HG03196 (cell line): ENCODE measurements around the gene MARVELD1.

Experiments used
- ATAC-seq: cut with Tn5 transposase; IDR thresholded peaks from one replicate; pipeline ENCODE4 v1.9.1; 2021; ENCODE audit not compliant: unreplicated experiment

The MARVELD1 gene

DNA sequence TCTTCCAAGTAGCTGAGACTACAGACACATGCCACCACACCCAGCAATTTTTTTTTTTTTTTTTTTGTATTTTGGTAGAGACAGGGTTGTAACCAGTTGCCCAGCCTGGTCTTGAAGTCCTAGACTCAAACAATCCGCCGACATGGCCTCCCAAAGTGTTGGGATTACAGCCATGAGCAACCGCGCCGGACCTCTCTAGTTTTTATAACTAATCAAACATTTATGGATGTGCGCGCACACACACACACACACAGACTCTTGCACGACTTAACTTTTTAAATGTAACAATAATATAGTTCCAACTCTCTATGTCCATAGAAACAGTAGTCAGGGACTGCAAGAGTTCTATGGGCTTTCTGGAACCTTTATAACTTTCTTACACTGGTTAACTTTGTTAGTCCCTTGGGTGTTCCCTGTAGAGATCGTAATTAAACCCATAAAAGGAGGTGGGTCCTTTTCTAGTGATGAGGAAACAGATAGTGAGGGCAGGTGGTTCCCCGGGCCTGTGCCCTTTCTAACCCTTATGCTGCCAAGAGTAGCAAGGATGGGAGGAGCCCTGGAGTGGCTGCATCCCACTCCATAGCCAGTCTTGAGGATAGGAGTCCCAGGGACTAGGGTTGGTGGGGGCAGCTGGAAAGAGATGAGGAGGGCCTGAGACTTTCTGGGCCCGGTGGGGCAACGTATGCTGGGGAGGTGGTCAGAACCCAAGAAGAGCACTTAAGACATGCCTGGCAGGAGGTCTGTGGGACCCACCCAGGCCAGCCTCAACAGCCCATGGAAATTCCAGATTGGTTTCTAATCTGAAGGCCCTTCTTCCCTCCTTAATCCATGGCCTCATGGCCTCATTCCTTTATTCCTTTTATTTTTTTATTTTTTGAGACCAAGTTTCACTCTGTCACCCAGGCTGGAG is 8.6 kb downstream of the MARVELD1 start:
- ATAC-seq, result no peak

- no peak for ATAC-seq
These were observed 9.5 kb downstream of the MARVELD1 start for GRCh38 chr10:97723001-97723400.

GRCh38 chr10:97724341-97724941 is 10.9 kb downstream of the MARVELD1 start:
- ATAC-seq, result no peak

DNA sequence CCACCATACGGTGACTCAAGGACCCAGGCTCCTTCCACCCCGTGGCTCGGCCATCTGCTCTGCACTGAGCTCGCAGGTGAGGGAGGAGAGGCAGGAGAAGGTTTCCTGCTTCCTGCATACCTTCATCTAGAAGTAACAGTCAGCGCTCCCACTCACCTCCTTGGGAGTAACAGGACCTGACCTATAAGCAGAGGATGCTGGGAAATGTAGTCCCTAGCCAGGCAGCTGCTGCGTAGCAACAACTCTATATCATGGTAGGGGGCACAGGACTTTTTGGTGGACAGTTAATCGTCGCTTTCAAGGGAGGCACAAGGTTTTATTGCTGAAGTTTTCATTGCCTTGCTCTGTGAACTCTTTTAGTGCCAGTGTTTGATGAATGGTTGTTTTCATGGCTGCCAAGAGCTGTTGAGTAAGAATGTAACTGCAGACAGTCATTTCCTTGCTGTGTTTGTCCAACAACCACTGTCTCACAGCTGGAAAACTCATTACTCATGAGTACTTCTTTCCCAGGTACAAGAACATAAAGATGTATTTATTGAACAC is 13.2 kb downstream of the MARVELD1 start:
- no peak for ATAC-seq

GRCh38 chr10:97729014-97729413 is 15.5 kb downstream of the MARVELD1 start:
- no peak for ATAC-seq

- no peak for ATAC-seq
These were observed 18.0 kb downstream of the MARVELD1 start for GRCh38 chr10:97731346-97732051.

- no peak for ATAC-seq
These were observed 18.5 kb downstream of the MARVELD1 start for GRCh38 chr10:97732052-97732359.

DNA sequence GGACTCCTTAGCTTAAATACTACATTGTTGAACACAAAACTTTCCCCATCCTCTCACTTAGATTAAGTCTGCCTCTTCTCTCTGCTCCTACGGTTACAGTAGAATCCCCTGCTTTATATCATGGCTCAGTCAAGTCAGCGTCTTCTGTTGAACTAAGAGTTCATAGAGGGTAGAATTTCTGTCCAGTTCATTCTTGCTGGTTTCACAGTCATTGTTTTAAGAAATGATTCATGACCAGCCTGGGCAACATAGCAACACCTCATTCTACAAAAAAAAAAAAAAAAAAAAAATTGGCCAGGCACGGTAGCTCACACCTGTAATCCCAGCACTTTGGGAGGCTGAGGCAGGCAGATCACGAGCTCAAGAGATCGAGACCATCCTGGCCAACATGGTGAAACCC is 19.7 kb downstream of the MARVELD1 start:
- ATAC-seq, result no peak

DNA sequence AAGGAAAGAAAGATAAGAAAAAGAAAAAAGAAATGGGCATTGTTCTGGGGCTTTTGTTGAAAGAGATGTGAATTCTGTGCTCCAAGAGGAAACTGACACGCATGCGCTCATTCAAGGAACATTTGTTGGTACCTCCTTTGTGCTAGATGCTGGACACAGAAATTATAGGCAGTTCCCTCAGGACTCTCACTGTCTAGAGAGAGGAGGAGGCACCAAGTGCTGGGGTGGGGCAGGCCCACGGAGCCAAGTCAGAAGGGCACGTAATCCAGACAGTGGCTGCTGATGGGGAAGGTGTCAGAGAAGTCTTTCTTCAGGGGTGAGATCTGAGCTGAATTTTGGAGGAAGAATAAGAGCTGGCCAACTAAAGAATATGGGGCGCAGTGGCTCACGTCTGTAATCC is 20.5 kb downstream of the MARVELD1 start:
- ATAC-seq, result no peak

- ATAC-seq, result peak; percentile 24
These were observed 22.9 kb downstream of the MARVELD1 start for GRCh38 chr10:97736403-97736901.

DNA sequence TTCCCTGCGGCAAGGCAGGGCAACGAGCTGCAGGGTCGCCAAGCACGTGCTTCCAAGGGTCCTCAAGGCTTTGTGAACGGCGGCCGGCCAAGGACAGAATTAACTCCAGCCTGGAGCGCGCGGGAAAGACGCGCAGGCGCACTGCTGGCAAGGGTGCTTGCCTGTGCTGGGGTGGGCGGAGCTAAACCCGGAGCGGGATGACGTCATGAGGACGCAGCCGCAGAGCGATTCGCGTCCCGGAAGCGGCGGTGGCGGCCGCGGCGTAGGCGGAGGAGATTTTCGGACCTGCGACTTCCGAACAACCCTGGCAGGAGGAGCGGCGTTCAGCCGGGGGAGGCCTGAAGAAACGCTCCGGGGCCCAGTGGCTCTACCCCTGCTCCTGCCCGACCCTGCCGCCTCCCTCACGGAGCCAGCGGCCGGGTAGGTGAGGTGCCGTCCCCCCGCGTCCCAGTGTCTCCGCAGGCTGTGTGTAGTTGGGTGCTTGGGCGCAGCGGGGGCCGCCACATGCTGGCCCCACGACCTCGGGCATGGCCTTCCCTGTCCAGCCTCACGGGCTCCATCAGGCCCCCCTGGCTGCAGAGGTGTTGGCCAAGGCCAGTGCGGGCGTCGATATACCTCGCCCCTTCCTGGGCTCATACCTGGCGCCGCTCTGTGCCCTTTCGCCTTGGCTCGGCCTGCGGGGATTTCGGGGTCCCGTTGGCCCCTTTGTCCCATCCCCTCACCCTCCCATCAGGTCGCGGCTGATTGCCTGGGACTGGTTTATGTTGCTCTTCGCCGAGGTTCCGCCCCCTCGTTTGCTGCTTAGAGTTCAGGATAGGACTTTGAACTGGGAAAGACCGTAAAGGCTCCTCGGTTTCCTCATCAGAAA is 23.6 kb downstream of the MARVELD1 start, which contains the start of gene ZFYVE27:
Gene ZFYVE27 (plus strand): TSS at position 227 of the 868 bp plus-strand sequence. CDS start 1,350 bp downstream, outside the sequence.
- ATAC-seq, result peak; percentile 71

- no peak for ATAC-seq
These were observed 24.3 kb downstream of the MARVELD1 start for GRCh38 chr10:97737770-97738265.

DNA sequence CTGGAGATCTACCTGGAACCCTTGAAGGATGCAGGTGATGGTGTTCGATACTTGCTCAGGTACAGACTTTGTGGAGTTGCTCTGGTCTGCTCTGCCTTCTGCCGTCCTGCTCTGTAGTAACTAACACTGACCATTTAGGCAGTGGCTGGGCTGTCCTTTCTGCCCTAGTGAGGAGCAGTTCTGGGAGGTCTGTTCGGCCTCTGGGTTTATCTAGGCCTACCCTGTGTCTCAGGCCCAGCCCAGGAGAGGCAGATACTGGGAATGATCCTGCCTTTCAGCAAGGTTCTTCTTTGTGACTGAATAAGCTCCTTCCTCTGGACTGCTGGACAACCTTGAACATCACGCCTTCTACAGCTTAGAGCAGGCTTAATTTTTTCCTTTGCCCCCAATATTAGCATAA is 25.1 kb downstream of the MARVELD1 start:
- no peak for ATAC-seq

DNA sequence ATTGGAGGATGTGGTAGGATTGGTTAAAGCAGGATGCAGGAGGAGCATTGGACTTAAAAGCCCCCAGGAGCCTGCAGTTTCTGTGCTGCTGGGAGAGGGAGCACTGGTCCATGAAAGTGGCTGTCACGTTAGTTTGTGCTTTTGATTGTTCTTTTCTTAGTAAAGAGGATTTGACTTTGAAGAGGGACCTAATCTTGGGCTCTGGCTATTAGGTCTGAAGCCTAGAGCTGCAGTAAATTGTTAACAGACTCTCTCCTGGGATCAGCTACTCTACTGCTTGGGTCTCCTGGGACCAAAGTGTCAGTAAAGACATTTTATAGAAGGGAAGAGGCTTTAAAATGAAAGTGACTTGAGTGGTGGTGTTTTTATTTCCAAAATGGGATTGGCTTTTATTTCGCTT is 27.1 kb downstream of the MARVELD1 start:
- ATAC-seq, result no peak

GRCh38 chr10:97743169-97743943 is 29.8 kb downstream of the MARVELD1 start:
- no peak for ATAC-seq

GRCh38 chr10:97744405-97745035 is 31.0 kb downstream of the MARVELD1 start:
- no peak for ATAC-seq

DNA sequence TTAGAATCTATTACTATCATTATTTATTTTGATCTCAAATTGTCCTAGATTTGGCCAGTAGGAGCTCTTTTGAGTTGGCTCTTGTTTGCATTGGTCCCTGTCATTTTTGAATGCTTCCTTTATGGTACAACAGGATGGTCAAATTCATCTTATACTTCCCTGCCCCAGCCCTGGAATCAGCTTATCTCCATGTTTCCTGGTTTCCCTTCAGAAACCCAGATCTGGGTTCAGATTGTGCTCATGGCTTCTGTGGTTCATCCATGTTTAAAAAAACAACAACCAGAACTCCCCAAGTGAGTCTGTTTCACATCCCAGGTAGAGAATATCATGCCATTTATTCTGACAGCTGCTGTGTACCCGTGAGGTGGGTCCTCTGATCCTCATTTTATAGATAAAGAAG is 34.0 kb downstream of the MARVELD1 start:
- no peak for ATAC-seq

GRCh38 chr10:97748116-97748515 is 34.6 kb downstream of the MARVELD1 start:
- no peak for ATAC-seq

- no peak for ATAC-seq
These were observed 39.4 kb downstream of the MARVELD1 start for GRCh38 chr10:97752956-97753355.
